Measurements from ENCODE around the gene FANCC.

DNA sequence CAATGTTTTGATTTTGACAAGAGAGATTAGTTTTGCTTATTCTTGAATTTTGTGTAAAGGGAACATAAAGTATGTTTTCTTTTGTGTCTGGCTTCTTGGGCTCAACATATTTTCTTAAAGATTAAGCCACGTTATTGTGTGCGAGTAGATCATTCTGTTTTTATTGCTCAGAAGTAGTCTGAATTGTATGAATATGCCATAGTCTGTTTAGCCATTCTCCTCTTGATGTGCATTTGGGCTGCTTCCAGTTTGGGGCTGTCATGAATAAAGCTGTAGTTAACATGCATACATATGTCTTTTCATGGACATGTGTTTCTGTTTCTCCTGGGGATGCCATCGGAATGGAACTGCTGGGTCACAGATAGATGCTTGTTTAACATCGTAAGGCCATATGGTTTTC lies 198.9 kb downstream of the FANCC start:
- TF ChIP-seq, protein P1, sequence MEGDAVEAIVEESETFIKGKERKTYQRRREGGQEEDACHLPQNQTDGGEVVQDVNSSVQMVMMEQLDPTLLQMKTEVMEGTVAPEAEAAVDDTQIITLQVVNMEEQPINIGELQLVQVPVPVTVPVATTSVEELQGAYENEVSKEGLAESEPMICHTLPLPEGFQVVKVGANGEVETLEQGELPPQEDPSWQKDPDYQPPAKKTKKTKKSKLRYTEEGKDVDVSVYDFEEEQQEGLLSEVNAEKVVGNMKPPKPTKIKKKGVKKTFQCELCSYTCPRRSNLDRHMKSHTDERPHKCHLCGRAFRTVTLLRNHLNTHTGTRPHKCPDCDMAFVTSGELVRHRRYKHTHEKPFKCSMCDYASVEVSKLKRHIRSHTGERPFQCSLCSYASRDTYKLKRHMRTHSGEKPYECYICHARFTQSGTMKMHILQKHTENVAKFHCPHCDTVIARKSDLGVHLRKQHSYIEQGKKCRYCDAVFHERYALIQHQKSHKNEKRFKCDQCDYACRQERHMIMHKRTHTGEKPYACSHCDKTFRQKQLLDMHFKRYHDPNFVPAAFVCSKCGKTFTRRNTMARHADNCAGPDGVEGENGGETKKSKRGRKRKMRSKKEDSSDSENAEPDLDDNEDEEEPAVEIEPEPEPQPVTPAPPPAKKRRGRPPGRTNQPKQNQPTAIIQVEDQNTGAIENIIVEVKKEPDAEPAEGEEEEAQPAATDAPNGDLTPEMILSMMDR (conservative IDR thresholded peaks at IDR 0.05) = no peak
- TF ChIP-seq ZFX (IDR thresholded peaks at IDR 0.05) = no peak

Measured in C4-2B (cell line).